Measurements from ENCODE around the gene KRT77. TPM values are rescaled to one million over a fixed set of nuclear protein-coding genes. Genes with fewer than 3 reads are reported as not detected.
"Not testable (repeated sequence)": the region's sequence is repeated elsewhere in the genome, so short reads cannot be mapped to it uniquely, and the experiment has no call there.

Gene KRT77
- not detected for polyA plus RNA-seq (2013, experiment 1 of 2)
- not detected for polyA plus RNA-seq (2013, experiment 2 of 2)

GRCh38 chr12:52703424-52703823, at the start of gene KRT77:
Gene KRT77, minus strand, starts transcription at chr12:52703524. Its CDS starts 90 bp downstream, at chr12:52703434.
- no peaks in the 10 kb centered on the region for H3K9me3 ChIP-seq (replicated peaks in 1 of 2; ENCODE audit: control insufficient read depth in 2 of 2, insufficient read depth in 1 of 2, low read depth in 1 of 2, low read length in 2 of 2)
- no peaks in the 10 kb centered on the region for H3K36me3 ChIP-seq (replicated peaks in 1 of 2; ENCODE audit: control insufficient read depth in 2 of 2, insufficient read depth in 2 of 2, low read length in 2 of 2)
- no peak within 1 kb of the TSS for H3K23ac ChIP-seq (ENCODE audit: low read depth, low read length, poor library complexity)
- H3K18ac ChIP-seq (ENCODE audit: low read length), result no peak within 1 kb of the TSS
- H3K4me1 ChIP-seq (ENCODE audit: control insufficient read depth in 2 of 2, insufficient read depth in 1 of 2, low read depth in 1 of 2, low read length in 2 of 2), result peaks cover 0 to 10% of the 10 kb centered on the region in 2 donors
- H2AK5ac ChIP-seq (ENCODE audit: low read depth, low read length), result no peak within 1 kb of the TSS
- H2BK120ac ChIP-seq (ENCODE audit: low read depth, low read length), result no peak within 1 kb of the TSS
- no peak within 1 kb of the TSS for H3K4me2 ChIP-seq (ENCODE audit: insufficient read depth, low read length, poor library complexity, severe bottlenecking)
- no peaks in the 10 kb centered on the region for H3K27me3 ChIP-seq (ENCODE audit: control insufficient read depth in 3 of 3, insufficient read depth in 3 of 3, low read depth in 1 of 3, low read length in 3 of 3)
- H3K9ac ChIP-seq (ENCODE audit: low read depth, low read length, poor library complexity), result peak within 1 kb of the TSS; percentile 51
- no peak within 1 kb of the TSS for H2BK12ac ChIP-seq (ENCODE audit: low read length)
- H2BK15ac ChIP-seq (ENCODE audit: low read length), result no peak within 1 kb of the TSS
- H2BK5ac ChIP-seq (ENCODE audit: low read length), result no peak within 1 kb of the TSS
- no peak within 1 kb of the TSS for H4K91ac ChIP-seq (ENCODE audit: low read depth, low read length, poor library complexity)
- H3K4ac ChIP-seq (ENCODE audit: low read length), result no peak within 1 kb of the TSS
- H3K4me3 ChIP-seq (ENCODE audit: low read length in 2 of 2), result no peak within 1 kb of the TSS
- H3K27ac ChIP-seq (replicated peaks; ENCODE audit: low read length), result no peak within 1 kb of the TSS
- no CpG with 5 or more reads among the region's 2 CpGs for WGBS, 2 donors (ENCODE audit: extremely low coverage in 2 of 2, insufficient read length in 2 of 2, insufficient replicate concordance in 1 of 2)
- H4K8ac ChIP-seq (ENCODE audit: low read depth, low read length), result no peak within 1 kb of the TSS
- no peaks in the 10 kb centered on the region for H3K79me1 ChIP-seq (ENCODE audit: low read depth, low read length)
- no peak for DNase-seq (ENCODE audit: low spot score)
- H2AFZ ChIP-seq (ENCODE audit: low read length), result no peak within 1 kb of the TSS
- no peak within 1 kb of the TSS for H3K14ac ChIP-seq (ENCODE audit: low read length)

- no peak overlapping the region for H4K8ac ChIP-seq (ENCODE audit: low read depth, low read length)
- H2BK5ac ChIP-seq (ENCODE audit: low read length), result no peak overlapping the region
- H3K9me3 ChIP-seq (replicated peaks in 1 of 2; ENCODE audit: control insufficient read depth in 2 of 2, insufficient read depth in 1 of 2, low read depth in 1 of 2, low read length in 2 of 2), result peaks cover 0 to 2% of the 10 kb centered on the region in 2 donors
- H2AFZ ChIP-seq (ENCODE audit: low read length), result no peak overlapping the region
- no peaks in the 10 kb centered on the region for H3K4me1 ChIP-seq (ENCODE audit: control insufficient read depth in 2 of 2, insufficient read depth in 1 of 2, low read depth in 1 of 2, low read length in 2 of 2)
- no peak overlapping the region for H3K4me3 ChIP-seq (ENCODE audit: low read length in 2 of 2)
- H3K14ac ChIP-seq (ENCODE audit: low read length), result no peak overlapping the region
- H3K27ac ChIP-seq (replicated peaks; ENCODE audit: low read length), result no peak overlapping the region
- no peak overlapping the region for H2AK5ac ChIP-seq (ENCODE audit: low read depth, low read length)
- no peak overlapping the region for H3K4me2 ChIP-seq (ENCODE audit: insufficient read depth, low read length, poor library complexity, severe bottlenecking)
- no CpG with 5 or more reads among the region's 2 CpGs for WGBS, 2 donors (ENCODE audit: extremely low coverage in 2 of 2, insufficient read length in 2 of 2, insufficient replicate concordance in 1 of 2)
- no peak for DNase-seq (ENCODE audit: low spot score)
- H3K4ac ChIP-seq (ENCODE audit: low read length), result no peak overlapping the region
- H3K18ac ChIP-seq (ENCODE audit: low read length), result no peak overlapping the region
- no peak overlapping the region for H3K9ac ChIP-seq (ENCODE audit: low read depth, low read length, poor library complexity)
- H3K79me1 ChIP-seq (ENCODE audit: low read depth, low read length), result no peaks in the 10 kb centered on the region
- H2BK12ac ChIP-seq (ENCODE audit: low read length), result no peak overlapping the region
- no peak overlapping the region for H3K23ac ChIP-seq (ENCODE audit: low read depth, low read length, poor library complexity)
- H4K91ac ChIP-seq (ENCODE audit: low read depth, low read length, poor library complexity), result no peak overlapping the region
- no peaks in the 10 kb centered on the region for H3K36me3 ChIP-seq (replicated peaks in 1 of 2; ENCODE audit: control insufficient read depth in 2 of 2, insufficient read depth in 2 of 2, low read length in 2 of 2)
- H2BK120ac ChIP-seq (ENCODE audit: low read depth, low read length), result no peak overlapping the region
- H2BK15ac ChIP-seq (ENCODE audit: low read length), result no peak overlapping the region
- H3K27me3 ChIP-seq (ENCODE audit: control insufficient read depth in 3 of 3, insufficient read depth in 3 of 3, low read depth in 1 of 3, low read length in 3 of 3), result no peaks in the 10 kb centered on the region
Observed at GRCh38 chr12:52752516-52752915, 49.2 kb upstream of the KRT77 start.

- H3K4me1 ChIP-seq (ENCODE audit: control insufficient read depth in 2 of 2, insufficient read depth in 1 of 2, low read depth in 1 of 2, low read length in 2 of 2), result no peaks in the 10 kb centered on the region
- H3K18ac ChIP-seq (ENCODE audit: low read length), result no peak overlapping the region
Observed at GRCh38 chr12:52751795-52752194, 48.5 kb upstream of the KRT77 start.

GRCh38 chr12:52750532-52750931, 47.2 kb upstream of the KRT77 start:
- H3K4ac ChIP-seq (ENCODE audit: low read length); H2AK5ac ChIP-seq (ENCODE audit: low read depth, low read length); H3K18ac ChIP-seq (ENCODE audit: low read length); H3K4me1 ChIP-seq (ENCODE audit: control insufficient read depth in 2 of 2, insufficient read depth in 1 of 2, low read depth in 1 of 2, low read length in 2 of 2); H3K9me3 ChIP-seq (replicated peaks in 1 of 2; ENCODE audit: control insufficient read depth in 2 of 2, insufficient read depth in 1 of 2, low read depth in 1 of 2, low read length in 2 of 2); H2AFZ ChIP-seq (ENCODE audit: low read length); H2BK15ac ChIP-seq (ENCODE audit: low read length); H3K27me3 ChIP-seq (ENCODE audit: control insufficient read depth in 3 of 3, insufficient read depth in 3 of 3, low read depth in 1 of 3, low read length in 3 of 3); H2BK120ac ChIP-seq (ENCODE audit: low read depth, low read length); DNase-seq (ENCODE audit: low spot score); H3K23ac ChIP-seq (ENCODE audit: low read depth, low read length, poor library complexity); H3K4me2 ChIP-seq (ENCODE audit: insufficient read depth, low read length, poor library complexity, severe bottlenecking); H4K8ac ChIP-seq (ENCODE audit: low read depth, low read length); H4K91ac ChIP-seq (ENCODE audit: low read depth, low read length, poor library complexity); H3K79me1 ChIP-seq (ENCODE audit: low read depth, low read length); H2BK5ac ChIP-seq (ENCODE audit: low read length); H3K27ac ChIP-seq (replicated peaks; ENCODE audit: low read length); H3K14ac ChIP-seq (ENCODE audit: low read length); H2BK12ac ChIP-seq (ENCODE audit: low read length); H3K36me3 ChIP-seq (replicated peaks in 1 of 2; ENCODE audit: control insufficient read depth in 2 of 2, insufficient read depth in 2 of 2, low read length in 2 of 2); H3K9ac ChIP-seq (ENCODE audit: low read depth, low read length, poor library complexity); H3K4me3 ChIP-seq (ENCODE audit: low read length in 2 of 2): not testable (repeated sequence)
- no CpG with 5 or more reads among the region's 3 CpGs for WGBS, 2 donors (ENCODE audit: extremely low coverage in 2 of 2, insufficient read length in 2 of 2, insufficient replicate concordance in 1 of 2)

More at GRCh38 chr12:52751795-52752194, 48.5 kb upstream of the KRT77 start:
- Histone ChIP-seq H3K14ac (ENCODE audit: low read length) (no peak overlapping the region), H3K23ac (ENCODE audit: low read depth, low read length, poor library complexity) (no peak overlapping the region), H2BK120ac (ENCODE audit: low read depth, low read length) (no peak overlapping the region), H4K91ac (ENCODE audit: low read depth, low read length, poor library complexity) (no peak overlapping the region), H3K9ac (ENCODE audit: low read depth, low read length, poor library complexity) (no peak overlapping the region), H2AK5ac (ENCODE audit: low read depth, low read length) (no peak overlapping the region), H2AFZ (ENCODE audit: low read length) (no peak overlapping the region), H2BK15ac (ENCODE audit: low read length) (no peak overlapping the region), H3K27me3 (ENCODE audit: control insufficient read depth in 3 of 3, insufficient read depth in 3 of 3, low read depth in 1 of 3, low read length in 3 of 3) (no peaks in the 10 kb centered on the region), H3K4ac (ENCODE audit: low read length) (no peak overlapping the region), H2BK5ac (ENCODE audit: low read length) (no peak overlapping the region), H3K9me3 (replicated peaks in 1 of 2; ENCODE audit: control insufficient read depth in 2 of 2, insufficient read depth in 1 of 2, low read depth in 1 of 2, low read length in 2 of 2) (peaks cover 0 to 2% of the 10 kb centered on the region in 2 donors), H3K4me2 (ENCODE audit: insufficient read depth, low read length, poor library complexity, severe bottlenecking) (no peak overlapping the region), H3K4me3 (ENCODE audit: low read length in 2 of 2) (no peak overlapping the region), H3K27ac (replicated peaks; ENCODE audit: low read length) (no peak overlapping the region), H4K8ac (ENCODE audit: low read depth, low read length) (no peak overlapping the region), H3K79me1 (ENCODE audit: low read depth, low read length) (no peaks in the 10 kb centered on the region), H3K36me3 (replicated peaks in 1 of 2; ENCODE audit: control insufficient read depth in 2 of 2, insufficient read depth in 2 of 2, low read length in 2 of 2) (no peaks in the 10 kb centered on the region), H2BK12ac (ENCODE audit: low read length) (no peak overlapping the region)
- no peak for DNase-seq (ENCODE audit: low spot score)

Data from neuronal stem cell (in vitro differentiated cells).